HEK293T (cell line): Measurements from ENCODE around the gene TMTC2.

Source experiments
- BHLHE40 ChIP-seq: fragments of 450-650 bp; IDR thresholded peaks from 2 replicates; pipeline ENCODE4 v1.6.1; 2016; ENCODE audit warnings: mild to moderate bottlenecking, moderate library complexity, borderline replicate concordance
- NFRKB ChIP-seq: fragments of 450-650 bp; IDR thresholded peaks from 2 replicates; pipeline ENCODE4 v1.6.1; 2016; ENCODE audit warnings: mild to moderate bottlenecking, moderate library complexity
- SP1 ChIP-seq: fragments of 450-650 bp; IDR thresholded peaks from 2 replicates; pipeline ENCODE4 v1.6.1; 2017

GRCh38 chr12:82638324-82638723, 48.4 kb upstream of the TMTC2 start:
- no peak for TF ChIP-seq BHLHE40
- TF ChIP-seq SP1: no peak
- no peak for TF ChIP-seq NFRKB
